GM18526 (cell line): ENCODE results near the gene SLCO3A1.

Experiments used
- POLR2A ChIP-seq: IDR thresholded peaks from 3 replicates; pipeline ENCODE4 v1.6.1; 2011; ENCODE audit not compliant: insufficient read length; ENCODE audit errors: extremely low read depth

Gene SLCO3A1

DNA sequence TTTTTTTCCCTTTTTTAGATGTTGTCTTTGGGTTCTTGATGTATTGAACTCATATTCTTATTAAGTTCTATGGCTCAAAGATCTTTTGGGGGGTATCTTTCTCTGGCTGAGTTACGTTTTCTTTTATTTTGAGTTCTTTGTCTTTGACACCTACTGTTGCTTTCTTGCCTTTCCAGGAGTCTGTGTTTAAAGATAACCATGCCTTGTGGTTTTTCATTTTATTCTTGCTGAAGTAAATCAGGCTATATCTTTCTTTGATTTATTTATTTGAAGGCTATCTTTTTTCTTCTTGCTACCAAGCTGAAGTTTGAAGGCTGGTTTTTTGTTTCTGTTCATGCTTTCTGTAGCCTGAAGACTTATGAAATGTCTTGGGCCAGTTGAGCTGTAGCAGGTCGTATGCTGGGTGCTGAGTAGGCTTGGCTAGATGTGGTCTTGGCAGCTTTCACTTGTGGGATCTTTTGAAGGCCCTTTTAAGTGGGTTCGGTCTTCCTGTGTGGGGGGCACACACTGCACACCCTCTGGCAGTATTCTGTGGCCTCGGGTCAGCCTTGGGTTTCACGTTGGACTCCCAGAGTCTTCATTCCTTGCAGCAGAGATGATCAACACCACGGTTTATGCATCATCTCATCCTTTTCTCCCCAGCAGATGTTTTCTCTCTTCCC lies 17.5 kb downstream of the SLCO3A1 start:
- no peak for TF ChIP-seq POLR2A

DNA sequence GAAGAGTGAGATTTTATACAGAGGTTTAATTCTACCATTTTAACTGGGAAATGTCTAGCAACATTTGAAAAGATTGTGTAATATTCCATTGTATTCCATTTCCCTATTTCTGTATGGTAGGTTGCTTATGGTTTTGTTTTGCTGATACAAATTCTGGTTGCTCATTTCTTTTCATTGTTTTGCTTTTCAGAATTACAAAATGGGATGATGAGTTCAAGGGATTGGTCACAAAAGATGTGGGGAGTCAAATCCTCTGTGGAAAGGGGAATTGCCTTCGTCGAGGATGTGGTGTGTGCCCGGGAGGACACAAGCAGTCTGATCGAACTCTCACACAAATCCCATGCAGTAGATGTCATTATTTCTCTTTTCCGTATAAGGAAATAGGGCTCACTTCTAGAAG lies 18.3 kb downstream of the SLCO3A1 start:
- TF ChIP-seq POLR2A = no peak

DNA sequence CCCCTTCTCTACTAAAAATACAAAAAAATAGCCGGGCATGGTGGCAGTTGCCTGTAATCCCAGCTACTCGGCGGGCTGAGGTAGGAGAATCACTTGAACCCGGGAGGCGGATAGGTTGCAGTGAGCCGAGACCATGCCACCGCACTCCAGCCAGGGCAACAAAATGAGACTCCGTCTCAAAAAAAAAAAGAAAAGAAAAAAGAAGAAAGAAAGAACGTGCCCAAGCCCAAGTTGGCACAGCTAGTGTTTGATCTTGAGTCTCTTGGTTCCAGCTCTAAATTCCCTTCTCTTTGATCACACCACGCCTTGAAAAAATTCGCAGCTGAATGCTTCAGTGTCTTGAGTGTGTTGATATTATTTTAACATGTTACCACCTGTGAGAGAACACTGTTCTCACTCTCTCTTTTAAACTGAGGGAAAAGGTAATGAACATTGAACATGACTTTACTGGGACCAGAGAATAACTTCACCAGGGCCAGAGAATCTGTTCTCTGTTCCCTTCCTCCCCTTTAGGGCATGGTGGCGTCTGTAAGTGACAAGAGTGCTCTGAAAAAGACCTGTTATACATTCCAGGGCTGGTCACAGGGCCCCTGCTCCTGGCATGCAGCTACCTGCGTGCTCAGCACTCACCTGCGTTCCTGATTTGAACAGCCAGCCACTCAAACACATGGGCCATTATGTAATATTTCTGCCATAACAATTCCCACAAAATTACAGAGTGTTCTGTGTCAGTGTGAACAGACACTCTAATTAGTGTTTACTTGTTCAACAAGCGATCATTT lies 19.0 kb downstream of the SLCO3A1 start:
- no peak for TF ChIP-seq POLR2A

DNA sequence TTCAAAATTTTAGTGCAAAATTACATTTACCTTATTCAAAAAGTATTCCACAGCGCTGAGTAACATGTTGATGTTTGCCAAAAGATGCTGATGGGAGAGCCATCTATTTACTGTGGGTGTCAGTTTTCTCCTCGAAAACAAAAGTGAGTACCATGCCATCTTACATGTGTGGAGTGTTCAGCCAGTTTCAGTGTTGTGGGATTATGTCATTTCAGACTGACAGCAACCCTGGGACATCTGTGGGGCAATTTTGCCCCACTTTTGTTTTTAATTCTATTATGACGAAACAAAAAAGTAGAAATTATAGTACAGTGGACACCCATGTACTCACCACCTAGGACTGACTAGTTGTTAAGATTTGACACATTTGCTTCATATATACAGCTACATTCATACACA lies 19.6 kb downstream of the SLCO3A1 start:
- TF ChIP-seq POLR2A = no peak

DNA sequence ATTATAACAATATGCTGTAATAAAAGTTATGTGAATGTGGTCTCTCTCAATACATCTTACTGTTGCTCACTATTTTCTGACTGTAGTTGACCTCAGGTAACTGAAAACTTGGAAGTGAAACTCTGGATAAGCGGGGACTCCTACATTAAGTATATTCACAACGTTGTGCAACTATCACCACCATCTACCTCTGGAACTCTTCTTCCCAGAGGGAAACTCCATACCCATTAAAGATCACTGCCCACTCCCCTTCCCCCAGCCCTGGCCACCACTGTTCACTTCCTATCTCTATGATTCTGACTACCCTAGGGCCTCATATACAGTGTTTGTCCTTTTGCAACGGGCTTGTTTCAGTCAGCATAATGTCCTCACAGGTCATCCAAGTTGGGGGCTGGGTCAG lies 20.7 kb downstream of the SLCO3A1 start:
- TF ChIP-seq POLR2A = no peak

DNA sequence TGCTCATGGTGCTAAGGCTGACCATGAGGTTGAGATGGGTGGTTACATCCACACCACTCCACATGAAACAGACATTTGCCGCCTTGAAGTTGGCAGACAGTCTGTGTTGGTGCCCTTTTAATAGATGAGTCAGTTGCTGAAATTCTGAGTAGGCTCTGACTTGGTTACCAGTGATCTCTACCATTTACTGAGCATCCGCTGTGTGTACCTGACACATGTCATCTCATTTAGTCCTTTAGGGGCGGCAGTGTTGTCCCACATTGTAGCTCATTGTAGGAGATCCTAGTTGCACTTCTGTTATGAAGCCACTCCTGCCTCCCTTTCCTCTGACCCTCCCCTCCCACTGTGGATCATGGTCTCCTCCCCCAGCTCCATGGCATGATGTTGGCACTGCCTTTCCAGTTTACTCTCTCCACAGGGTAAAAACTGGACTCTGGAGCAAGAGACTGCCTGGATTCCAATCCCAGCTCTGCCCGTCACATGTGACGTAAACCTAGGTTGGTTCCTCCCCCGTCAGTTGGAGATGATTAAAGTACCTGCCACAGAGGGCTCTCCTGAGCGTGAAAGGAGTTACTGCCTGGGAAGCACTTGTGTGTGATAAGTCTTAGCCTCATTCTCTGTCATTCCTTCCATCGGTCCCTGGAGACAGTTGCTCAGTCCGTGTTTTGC lies 21.6 kb downstream of the SLCO3A1 start:
- no peak for TF ChIP-seq POLR2A

DNA sequence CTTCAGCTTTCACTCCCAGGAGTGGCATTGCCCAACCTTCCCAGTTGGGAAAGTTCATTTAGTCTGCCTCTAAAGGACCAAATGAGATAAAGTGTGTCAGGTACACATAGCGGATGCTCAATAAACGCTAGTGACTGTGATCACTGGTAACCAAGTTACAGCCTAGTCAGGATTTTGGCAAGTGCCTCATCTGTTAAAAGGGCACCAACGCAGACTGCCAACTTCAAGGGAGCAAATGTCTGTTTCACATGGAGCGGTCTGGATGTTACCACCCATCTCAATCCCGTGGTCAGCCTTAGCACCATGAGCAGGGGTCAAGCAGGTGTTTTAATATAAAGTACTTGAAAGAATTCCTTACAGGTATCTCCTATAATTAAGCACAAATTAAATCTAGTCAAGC lies 22.7 kb downstream of the SLCO3A1 start:
- TF ChIP-seq POLR2A = no peak

DNA sequence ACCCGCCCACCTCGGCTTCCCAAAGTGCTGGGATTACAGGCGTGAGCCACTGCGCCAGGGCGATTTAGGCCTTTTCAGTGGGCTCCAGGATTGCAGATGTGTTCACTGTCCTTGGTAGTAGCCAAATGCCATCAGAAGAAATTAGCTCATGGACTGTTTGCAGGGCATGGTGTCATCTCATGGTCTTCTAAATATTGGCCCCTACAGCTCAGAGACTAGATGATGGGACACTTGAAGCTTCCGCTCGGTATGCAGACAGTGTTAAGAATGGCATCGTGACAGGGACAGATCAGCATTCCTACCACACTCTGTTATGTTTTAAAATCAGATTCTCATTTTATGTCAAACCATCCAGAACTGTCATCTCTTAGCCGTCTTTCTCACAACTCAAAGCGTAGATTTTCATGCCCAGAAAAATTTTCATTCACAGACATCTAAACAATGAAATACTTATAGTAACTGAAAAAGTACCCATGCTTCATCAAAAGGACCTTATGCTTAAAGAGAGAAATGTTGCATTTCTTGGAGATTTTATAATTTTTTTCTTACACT lies 24.9 kb downstream of the SLCO3A1 start:
- TF ChIP-seq POLR2A = no peak

DNA sequence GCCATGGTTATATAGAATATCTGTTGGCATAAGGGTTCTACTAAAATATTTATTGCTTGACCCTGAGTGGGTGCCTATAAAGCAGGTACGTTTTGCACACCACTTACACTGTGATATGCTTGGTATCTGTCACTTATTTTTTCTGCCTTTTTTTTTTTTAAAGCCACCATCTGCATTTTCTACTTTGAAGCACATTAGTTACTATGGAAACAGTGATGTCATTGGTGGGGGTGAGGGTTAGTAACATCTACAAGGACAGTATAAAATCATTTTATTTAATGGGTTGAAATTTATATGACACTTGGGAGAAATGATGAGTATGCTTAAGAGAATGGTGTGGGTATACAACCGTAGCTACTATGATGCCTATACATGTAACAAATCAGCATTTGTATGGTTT lies 25.6 kb downstream of the SLCO3A1 start:
- TF ChIP-seq POLR2A = no peak

DNA sequence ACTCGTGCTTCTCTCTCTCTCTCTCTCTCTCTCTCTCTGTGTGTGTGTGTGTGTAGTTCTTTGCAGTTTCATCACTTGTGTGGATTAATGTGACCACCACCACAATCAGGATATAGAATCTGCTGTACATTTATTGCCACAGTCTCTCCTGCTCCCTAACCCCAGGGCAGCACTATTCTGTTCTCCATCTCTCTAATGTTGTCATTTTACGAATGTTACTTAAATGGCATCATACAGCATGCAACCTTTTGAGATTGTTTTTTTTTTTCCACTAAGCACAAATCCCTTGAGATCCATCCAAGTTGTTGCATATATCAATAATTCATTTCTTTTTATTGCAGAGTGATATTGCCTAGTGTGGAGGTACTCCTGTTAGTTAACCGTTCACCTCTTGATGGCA lies 26.9 kb downstream of the SLCO3A1 start:
- no peak for TF ChIP-seq POLR2A

DNA sequence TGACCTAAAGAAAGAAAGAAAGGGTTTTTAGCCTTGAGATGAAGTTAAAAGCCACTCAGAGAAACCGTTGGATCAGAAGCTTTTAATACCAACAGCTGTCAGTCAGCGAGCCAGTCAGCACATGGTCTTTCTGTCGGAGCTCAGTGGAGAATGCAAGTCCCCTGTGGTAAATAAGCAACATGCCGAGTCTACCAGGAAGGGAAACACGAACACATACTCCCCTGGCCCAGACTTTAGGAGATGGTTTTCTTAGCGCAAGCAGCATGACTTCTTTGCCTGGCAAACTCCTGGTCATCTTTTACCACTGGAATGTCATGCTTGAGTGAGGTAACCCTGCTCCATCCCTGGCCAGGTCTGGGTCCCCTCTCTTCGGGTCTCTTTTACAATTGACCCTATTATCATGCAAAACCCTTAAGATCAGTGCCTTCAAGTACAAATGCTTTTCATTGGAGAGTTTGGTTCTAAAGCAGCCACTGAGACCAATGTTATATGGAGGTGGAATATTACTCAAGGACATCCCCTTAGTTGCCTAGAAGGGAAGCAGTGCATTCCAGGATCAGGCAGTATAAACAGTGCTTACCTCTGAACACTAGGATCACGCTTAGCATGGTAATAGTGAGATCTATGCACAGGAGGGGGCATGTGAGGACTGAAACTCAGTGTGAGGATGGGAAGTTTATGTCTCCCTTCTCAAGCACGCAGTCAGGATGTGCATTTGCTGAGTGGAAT lies 28.2 kb downstream of the SLCO3A1 start:
- no peak for TF ChIP-seq POLR2A

DNA sequence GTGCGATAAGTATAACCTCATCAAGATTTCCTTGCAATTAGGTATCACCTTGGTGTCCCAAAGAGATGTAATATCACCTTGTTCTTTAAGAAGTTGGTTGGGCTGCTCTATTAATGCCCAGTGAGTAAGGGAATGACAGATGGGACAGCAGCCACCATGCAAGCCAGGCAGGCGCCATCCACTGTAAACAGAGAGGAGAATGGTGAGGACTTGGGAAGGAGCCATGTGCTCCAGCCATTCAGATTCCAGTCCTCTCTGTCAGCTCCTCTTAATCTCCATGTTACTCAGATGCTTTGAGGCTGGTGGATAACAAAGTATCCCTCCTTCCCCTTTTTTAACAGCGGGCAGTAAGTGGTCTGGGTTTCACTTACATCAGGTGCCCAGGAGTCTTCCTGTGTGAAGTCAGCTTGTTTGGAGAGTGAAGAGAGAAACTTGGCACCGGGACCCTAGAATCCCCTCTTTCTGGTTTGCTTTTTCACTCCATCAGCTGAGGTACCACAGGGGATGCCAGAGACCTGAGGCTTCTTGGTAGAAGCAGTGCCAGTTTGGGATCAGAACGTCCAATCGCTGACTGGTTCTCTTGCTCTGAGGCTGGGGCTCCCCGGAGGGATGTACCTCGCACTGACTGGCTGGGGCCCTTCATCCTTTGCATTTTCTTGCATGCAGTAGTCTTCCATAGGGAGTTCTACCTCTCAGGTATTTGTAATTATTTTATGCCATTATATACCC lies 29.5 kb downstream of the SLCO3A1 start:
- TF ChIP-seq POLR2A = no peak

DNA sequence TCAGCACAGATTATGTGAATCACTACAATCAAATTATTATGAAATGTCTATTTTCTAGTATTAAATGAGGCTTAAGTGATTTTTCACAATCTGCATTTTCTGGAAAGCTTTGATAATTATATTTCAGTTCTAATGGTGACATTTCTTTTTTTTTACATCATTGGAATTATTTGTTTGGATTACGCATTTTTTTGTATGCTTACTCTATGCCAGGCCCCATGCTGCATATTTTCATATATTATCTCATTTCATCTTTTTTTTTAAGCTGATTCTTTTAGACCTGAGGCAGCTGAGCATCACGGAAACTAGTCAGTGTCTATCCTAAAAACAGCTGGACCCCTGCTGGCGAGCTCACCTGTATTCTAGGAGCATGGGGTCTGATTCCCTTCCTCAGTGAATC lies 31.1 kb downstream of the SLCO3A1 start:
- TF ChIP-seq POLR2A = no peak

DNA sequence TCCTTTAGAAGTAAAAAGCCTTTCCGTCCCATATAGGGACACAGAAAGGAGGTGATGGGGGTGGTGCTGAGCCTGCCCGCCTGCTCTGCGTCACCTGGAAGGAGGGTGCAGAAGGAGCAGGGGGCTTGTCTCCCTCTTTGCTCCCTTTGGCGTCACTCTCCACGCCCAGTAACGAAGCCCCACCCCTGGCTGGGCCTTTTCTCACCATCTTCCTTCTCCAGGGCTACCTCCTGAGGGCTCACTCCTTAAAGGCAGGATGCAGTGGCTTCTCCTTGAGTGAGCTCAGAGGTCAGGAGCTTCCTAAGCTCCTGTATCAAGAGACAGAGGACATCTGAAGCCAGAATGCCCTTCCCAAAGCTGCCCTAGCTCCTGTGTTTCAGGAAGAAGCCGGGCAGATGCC lies 31.5 kb downstream of the SLCO3A1 start:
- TF ChIP-seq POLR2A = no peak

DNA sequence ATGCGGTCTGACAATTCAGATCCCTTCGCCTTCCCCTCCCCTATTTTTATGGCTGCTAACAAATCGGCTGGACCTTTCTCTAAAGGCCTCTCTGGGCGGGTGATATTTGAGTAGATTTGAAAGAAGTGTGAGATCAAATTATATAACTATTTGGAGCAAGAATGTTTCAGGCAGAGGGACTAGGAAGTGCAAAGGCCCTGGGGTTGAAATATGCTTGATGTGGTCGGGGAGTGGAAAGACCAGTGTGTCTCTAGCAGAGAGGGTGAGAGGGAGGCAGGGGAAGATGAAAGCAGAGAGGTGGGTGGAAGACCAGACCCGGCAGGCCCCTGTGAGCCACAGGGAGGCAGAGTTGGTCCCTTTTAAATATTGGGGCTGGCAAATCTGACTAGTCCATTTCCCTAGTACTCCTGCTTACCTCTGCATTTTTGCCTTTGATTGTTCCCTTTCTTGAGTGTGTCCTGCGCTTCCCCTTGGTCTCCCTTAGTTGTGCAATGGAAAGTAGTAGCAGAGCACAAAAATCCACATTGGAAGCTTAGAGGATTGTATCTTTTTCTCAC lies 32.3 kb downstream of the SLCO3A1 start:
- TF ChIP-seq POLR2A = no peak

DNA sequence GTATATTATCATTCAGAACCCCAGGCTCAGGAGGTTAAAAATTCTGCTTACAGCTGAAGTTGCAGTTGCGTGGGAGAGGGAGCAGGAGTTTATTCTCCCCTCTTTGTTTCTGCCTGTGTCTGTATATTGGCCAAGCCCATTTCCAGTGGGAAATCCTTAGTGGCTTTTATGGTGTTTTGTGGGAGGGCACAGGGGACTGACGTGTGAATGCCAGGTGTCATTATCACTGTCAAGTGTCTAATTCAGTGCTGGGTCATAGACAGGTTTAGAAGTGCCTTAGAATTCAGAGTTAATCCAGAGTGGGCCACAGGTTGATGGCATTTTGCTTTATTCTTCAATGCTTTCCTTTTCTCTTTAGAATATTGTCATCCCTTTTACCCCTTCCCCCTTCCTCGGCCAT lies 33.4 kb downstream of the SLCO3A1 start:
- no peak for TF ChIP-seq POLR2A
